Inflammatory macrophage treated with lipopolysaccharide for 1 hour (primary cell): ENCODE results near the gene PIGN.
A peak's percentile ranks its signal among the peaks of the same experiment; 100 is the strongest.
"Not testable (repeated sequence)": the region's sequence is repeated elsewhere in the genome, so short reads cannot be mapped to it uniquely, and the experiment has no call there.

ENCODE experiments used
- DNase-seq, 2 donors: peaks; one replicate each; pipeline ENCODE4 v3.0.0-alpha.2; 2020 to 2022

The PIGN gene

GRCh38 chr18:62045316-62045715 lies 141.5 kb downstream of the PIGN start:
- DNase-seq: no peak

- no peak for DNase-seq
These were observed 142.3 kb downstream of the PIGN start for GRCh38 chr18:62044490-62045000.

- no peak for DNase-seq
These were observed 148.7 kb downstream of the PIGN start for GRCh38 chr18:62037989-62038778.

- no peak for DNase-seq
These were observed 149.7 kb downstream of the PIGN start for GRCh38 chr18:62037012-62037742.

- not testable (repeated sequence) for DNase-seq
These were observed 152.6 kb downstream of the PIGN start for GRCh38 chr18:62034286-62034685.

GRCh38 chr18:62033756-62034155 lies 153.1 kb downstream of the PIGN start:
- DNase-seq: no peak

- no peak for DNase-seq
These were observed 153.6 kb downstream of the PIGN start for GRCh38 chr18:62033207-62033606.

- DNase-seq: no peak
These were observed 156.5 kb downstream of the PIGN start for GRCh38 chr18:62030091-62030985.

- no peak for DNase-seq
These were observed 158.1 kb downstream of the PIGN start for GRCh38 chr18:62028715-62029114.

GRCh38 chr18:62027914-62028520 lies 158.8 kb downstream of the PIGN start:
- DNase-seq: no peak

- no peak for DNase-seq
These were observed 160.3 kb downstream of the PIGN start for GRCh38 chr18:62026586-62026985.

GRCh38 chr18:62024983-62025382 lies 161.9 kb downstream of the PIGN start:
- DNase-seq: no peak

- peak; percentile 17 to 24 for DNase-seq
These were observed 163.3 kb downstream of the PIGN start for GRCh38 chr18:62023536-62023935.

GRCh38 chr18:62018759-62019041 lies 168.2 kb downstream of the PIGN start:
- DNase-seq: no peak

- DNase-seq: no peak
These were observed 168.7 kb downstream of the PIGN start for GRCh38 chr18:62018034-62018758.

GRCh38 chr18:62017618-62018017 lies 169.2 kb downstream of the PIGN start:
- peak in 1 of 2 donors; percentile 6 for DNase-seq

- DNase-seq: no peak
These were observed 175.4 kb downstream of the PIGN start for GRCh38 chr18:62011416-62011815.

GRCh38 chr18:62009521-62009920 lies 177.3 kb downstream of the PIGN start:
- DNase-seq: no peak

GRCh38 chr18:62001396-62001795 lies 185.5 kb downstream of the PIGN start:
- no peak for DNase-seq

GRCh38 chr18:61998957-61999356 lies 187.9 kb downstream of the PIGN start:
- DNase-seq: peak; percentile 27 to 54

GRCh38 chr18:61998335-61998734 lies 188.5 kb downstream of the PIGN start:
- DNase-seq: no peak

- DNase-seq: no peak
These were observed 191.2 kb downstream of the PIGN start for GRCh38 chr18:61995618-61996017.
